ENCODE results near the gene SLC38A7. TPM values are rescaled to one million over a fixed set of nuclear protein-coding genes. Genes with fewer than 3 reads are reported as not detected.

The SLC38A7 gene
- total RNA-seq, 1 experiment from 2014 or later, result 9.8 TPM

- POLR2A ChIA-PET, result no interaction called here
- Histone ChIP-seq H3K27me3 (ENCODE audit: insufficient read depth, low read length) (no peaks in the 10 kb centered on the region), H3K79me2 (ENCODE audit: insufficient read depth, low read length) (peaks cover 56% of the 10 kb centered on the region), H3K4me1 (ENCODE audit: control insufficient read depth in 1 of 2, insufficient read depth in 2 of 2, low read length in 2 of 2) (peaks cover 13 to 22% of the 10 kb centered on the region in 2 experiments), H3K4me3 (replicated peaks in 1 of 2; ENCODE audit: low read depth in 1 of 2, low read length in 2 of 2) (peak overlapping the region; percentile 83 to 99), H3K9ac (ENCODE audit: low read length) (peak overlapping the region; percentile 100), H3K4me2 (ENCODE audit: low read length) (peak overlapping the region; percentile 86), H3K36me3 (ENCODE audit: control insufficient read depth in 1 of 2, insufficient read depth in 2 of 2, low read length in 2 of 2) (peaks cover 3 to 10% of the 10 kb centered on the region in 2 experiments; a peak in 2 of 4 replicates), H3K9me3 (ENCODE audit: control insufficient read depth in 1 of 2, insufficient read depth in 1 of 2, low read depth in 1 of 2, low read length in 2 of 2) (no peaks in the 10 kb centered on the region), H3K9me2 (ENCODE audit: insufficient read depth) (no peaks in the 10 kb centered on the region), H2AFZ (ENCODE audit: low read depth, low read length, poor library complexity, severe bottlenecking) (no peak overlapping the region), H3K27ac (ENCODE audit: low read depth, low read length) (peak overlapping the region; percentile 96), H4K20me1 (ENCODE audit: insufficient read depth) (no peaks in the 10 kb centered on the region; the same call in 1 of the 2 replicates)
- ATAC-seq (peak; percentile 18), DNase-seq (ENCODE audit: low read depth, low spot score) (no peak)
- CTCF ChIA-PET, result no interaction called here
- intact Hi-C loops (cut with micrococcal nuclease), result no loop called here
- BruUV-seq (replicated peaks), result no TSS peak
- RAD21 ChIA-PET (ENCODE audit: low non-redundant PET in 1 of 2, low total read pairs in 2 of 2, uncharacterized antibody in 2 of 2, unreplicated experiment in 2 of 2), result no interaction called here
- TF ChIP-seq REST (IDR thresholded peaks at IDR 0.05; ENCODE audit: low read depth) (no peak), POLR2AphosphoS5 (IDR thresholded peaks at IDR 0.05; ENCODE audit: low read depth, low read length) (peak; percentile 23; the same call in 1 of the 2 replicates), ELF1 (IDR thresholded peaks at IDR 0.05; ENCODE audit: borderline replicate concordance, low read depth) (no peak), ZNF274 (IDR thresholded peaks at IDR 0.05; ENCODE audit: low read depth, low read length) (no peak), ATF3 (IDR thresholded peaks at IDR 0.05) (no peak), ZBTB33 (IDR thresholded peaks at IDR 0.05; ENCODE audit: extremely low read depth, insufficient replicate concordance, low read length) (no peak), CEBPB (IDR thresholded peaks at IDR 0.05; ENCODE audit: low read depth) (no peak), CBX3 (IDR thresholded peaks at IDR 0.05; ENCODE audit: low read depth) (no peak), FOSL1 (IDR thresholded peaks at IDR 0.05; ENCODE audit: low read depth) (no peak), SIN3A (IDR thresholded peaks at IDR 0.05; ENCODE audit: low read depth) (no peak), EZH2phosphoT487 (IDR thresholded peaks at IDR 0.05; ENCODE audit: borderline replicate concordance) (no peak), POLR2A (IDR thresholded peaks at IDR 0.05; ENCODE audit: borderline replicate concordance, extremely low read depth, insufficient read depth, insufficient read length) (no peak), SP1 (IDR thresholded peaks at IDR 0.05; ENCODE audit: low read depth) (no peak), TCF7L2 (IDR thresholded peaks at IDR 0.05; ENCODE audit: borderline replicate concordance, extremely low read depth, insufficient read depth, insufficient read length) (peak; percentile 72), MAX (IDR thresholded peaks at IDR 0.05) (peak; percentile 26; the same call in 1 of the 2 replicates), ZFX (IDR thresholded peaks at IDR 0.05) (peak; percentile 52), YY1 (IDR thresholded peaks at IDR 0.05; ENCODE audit: extremely low read depth, insufficient replicate concordance, low read depth, low read length) (peak; percentile 24), EGR1 (IDR thresholded peaks at IDR 0.05; ENCODE audit: low read depth) (no peak), EZH2 (IDR thresholded peaks at IDR 0.05) (no peak), JUND (IDR thresholded peaks at IDR 0.05) (no peak), RAD21 (IDR thresholded peaks at IDR 0.05; ENCODE audit: low read depth) (no peak), SRF (IDR thresholded peaks at IDR 0.05; ENCODE audit: low read depth) (no peak)
Measured at GRCh38 chr16:58628845-58629732, 55.5 kb downstream of the SLC38A7 start.
